Keratinocyte (primary cell): ENCODE results near the gene VKORC1.

Experiments used
- CTCF ChIP-seq, 3 experiments: IDR thresholded peaks in 1 of 3; conservative IDR thresholded peaks in 1 of 3; optimal IDR thresholded peaks in 1 of 3; 2 replicates in 2 of 3; 3 replicates in 1 of 3; pipeline versions ENCODE3 to v1.5.1; 2011; ENCODE audit warnings: low read length in 3 of 3, mild to moderate bottlenecking in 3 of 3, moderate library complexity in 2 of 3, control low read depth in 1 of 3, inconsistent platforms in 1 of 3; ENCODE audit not compliant: insufficient read depth in 2 of 3; ENCODE audit errors: extremely low read depth in 1 of 3
- EZH2 ChIP-seq: IDR thresholded peaks from one replicate; pipeline ENCODE4 v1.6.1; 2012; ENCODE audit warnings: inconsistent platforms, mild to moderate bottlenecking, low read length, moderate library complexity

- TF ChIP-seq CTCF (optimal IDR thresholded peaks at IDR 0.05 in 1 of 3, IDR thresholded peaks at IDR 0.05 in 1 of 3, conservative IDR thresholded peaks at IDR 0.05 in 1 of 3; ENCODE audit: extremely low read depth in 1 of 3, insufficient read depth in 2 of 3, low read length in 3 of 3) (no peak), EZH2 (no peak)
Observed at GRCh38 chr16:31084584-31085302, 9.9 kb downstream of the VKORC1 start.
